Hippocampal formation (tissue), 2 donors: ENCODE data around the gene MNX1.

Source experiments
- DNase-seq, 2 donors: peaks; one replicate each; lab custom pipeline; 2025; lab: John Stamatoyannopoulos, UW

The MNX1 gene

GRCh38 chr7:157014635-157015555, 4.4 kb upstream of the MNX1 start:
- DNase-seq = no peak

GRCh38 chr7:157013602-157014549, 3.4 kb upstream of the MNX1 start:
- DNase-seq = no peak

- no peak for DNase-seq
Measured at GRCh38 chr7:157013101-157013500, 2.6 kb upstream of the MNX1 start.

GRCh38 chr7:157012113-157012547, 1.7 kb upstream of the MNX1 start:
- DNase-seq = no peak

- no peak for DNase-seq
Measured at GRCh38 chr7:157011333-157012112, 1.1 kb upstream of the MNX1 start.

GRCh38 chr7:157009778-157010587, 480 bp downstream of the MNX1 start:
- DNase-seq = no peak

GRCh38 chr7:157009170-157009777, 1.2 kb downstream of the MNX1 start:
- DNase-seq = no peak

GRCh38 chr7:157008206-157009169, 2.0 kb downstream of the MNX1 start:
- no peak for DNase-seq

GRCh38 chr7:157007470-157008066, 2.9 kb downstream of the MNX1 start:
- DNase-seq = no peak

GRCh38 chr7:157006829-157007469, 3.5 kb downstream of the MNX1 start:
- DNase-seq = no peak

GRCh38 chr7:157006205-157006747, 4.2 kb downstream of the MNX1 start:
- DNase-seq = no peak

- DNase-seq = no peak
Measured at GRCh38 chr7:157005456-157006204, 4.8 kb downstream of the MNX1 start.

- no peak for DNase-seq
Measured at GRCh38 chr7:157004521-157005455, 5.7 kb downstream of the MNX1 start.

GRCh38 chr7:157003756-157004520, 6.5 kb downstream of the MNX1 start:
- no peak for DNase-seq

GRCh38 chr7:157003445-157003755, 7.1 kb downstream of the MNX1 start:
- no peak for DNase-seq
